ENCODE data around the gene RNF113B. TPM values are rescaled to one million over a fixed set of nuclear protein-coding genes. Genes with fewer than 3 reads are reported as not detected.

The RNF113B gene
- total and polyA plus RNA-seq, 2 experiments from 2014 or later: 0.19 TPM; not detected in 1

DNA sequence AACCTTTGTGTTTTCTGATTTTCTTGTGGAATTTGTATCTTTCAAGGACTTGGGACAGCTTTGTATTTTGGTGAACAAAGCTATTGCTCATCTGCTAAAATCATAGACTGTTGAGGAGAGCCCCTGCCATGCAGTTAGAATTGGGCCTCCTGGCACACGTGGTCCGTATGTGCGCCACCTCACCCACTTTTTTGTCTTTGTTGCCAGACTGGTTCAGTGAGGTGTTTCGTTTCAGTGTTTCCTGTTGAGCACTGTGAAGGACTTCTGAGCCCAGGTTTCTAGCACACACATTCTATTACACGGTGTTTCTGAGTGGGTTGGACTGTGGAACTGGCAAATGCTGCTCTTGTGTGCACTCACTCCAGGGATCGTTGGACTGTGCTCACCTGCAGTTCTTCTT is 37.6 kb upstream of the RNF113B start:
- H3K36me3 ChIP-seq (ENCODE audit: insufficient read depth): peaks cover 6% of the 10 kb centered on the region; the same call in 1 of the 2 replicates
- no peak for ATAC-seq
- peaks cover 73% of the 10 kb centered on the region for H3K79me2 ChIP-seq (replicated peaks; ENCODE audit: insufficient read depth)

More for the DNA sequence above, 37.6 kb upstream of the RNF113B start:
- Histone ChIP-seq H3K4me2 (no peak overlapping the region), H3K4me3 (no peak overlapping the region), H3K27ac (ENCODE audit: low read depth) (peak overlapping the region; percentile 55; the same call in 1 of the 2 replicates), H2AFZ (no peak overlapping the region), H3K4me1 (ENCODE audit: insufficient read depth) (peaks cover 14% of the 10 kb centered on the region), H3F3A (replicated peaks; ENCODE audit: low read depth) (0 out of 2 replicates have a peak, but pooled peaks cover 3% of the 10 kb centered on the region), H4K20me1 (replicated peaks; ENCODE audit: insufficient read depth) (no peaks in the 10 kb centered on the region; the same call in 1 of the 2 replicates), H3K9me2 (ENCODE audit: insufficient read depth) (no peaks in the 10 kb centered on the region), H3K27me3 (ENCODE audit: insufficient read depth) (no peaks in the 10 kb centered on the region)
- DNase-seq (ENCODE audit: low spot score): no peak
- H3K36me3 Mint-ChIP-seq (ENCODE audit: low read depth): peaks cover 41% of the 10 kb centered on the region
- H3K4me3 Mint-ChIP-seq: no peak overlapping the region
- H3K27me3 Mint-ChIP-seq (ENCODE audit: insufficient read depth, low read depth, poor library complexity): peaks cover 11% of the 10 kb centered on the region
- TF ChIP-seq ZNF114 (CRISPR knock-in tag; IDR thresholded peaks at IDR 0.05) (no peak), STAT1 (IDR thresholded peaks at IDR 0.05; ENCODE audit: unreplicated experiment) (no peak), EZH2 (IDR thresholded peaks at IDR 0.05; ENCODE audit: low read depth, unreplicated experiment) (no peak), EZH2phosphoT487 (IDR thresholded peaks at IDR 0.05; ENCODE audit: unreplicated experiment) (no peak), CREB1 (CRISPR knock-in tag; IDR thresholded peaks at IDR 0.05; ENCODE audit: low read depth) (no peak), NANOG (IDR thresholded peaks at IDR 0.05; ENCODE audit: borderline replicate concordance) (no peak), ZNF331 (CRISPR knock-in tag; IDR thresholded peaks at IDR 0.05; ENCODE audit: low read depth) (no peak), POLR2AphosphoS5 (IDR thresholded peaks at IDR 0.05; ENCODE audit: low read depth) (no peak)
- TF ChIP-seq, protein P1, sequence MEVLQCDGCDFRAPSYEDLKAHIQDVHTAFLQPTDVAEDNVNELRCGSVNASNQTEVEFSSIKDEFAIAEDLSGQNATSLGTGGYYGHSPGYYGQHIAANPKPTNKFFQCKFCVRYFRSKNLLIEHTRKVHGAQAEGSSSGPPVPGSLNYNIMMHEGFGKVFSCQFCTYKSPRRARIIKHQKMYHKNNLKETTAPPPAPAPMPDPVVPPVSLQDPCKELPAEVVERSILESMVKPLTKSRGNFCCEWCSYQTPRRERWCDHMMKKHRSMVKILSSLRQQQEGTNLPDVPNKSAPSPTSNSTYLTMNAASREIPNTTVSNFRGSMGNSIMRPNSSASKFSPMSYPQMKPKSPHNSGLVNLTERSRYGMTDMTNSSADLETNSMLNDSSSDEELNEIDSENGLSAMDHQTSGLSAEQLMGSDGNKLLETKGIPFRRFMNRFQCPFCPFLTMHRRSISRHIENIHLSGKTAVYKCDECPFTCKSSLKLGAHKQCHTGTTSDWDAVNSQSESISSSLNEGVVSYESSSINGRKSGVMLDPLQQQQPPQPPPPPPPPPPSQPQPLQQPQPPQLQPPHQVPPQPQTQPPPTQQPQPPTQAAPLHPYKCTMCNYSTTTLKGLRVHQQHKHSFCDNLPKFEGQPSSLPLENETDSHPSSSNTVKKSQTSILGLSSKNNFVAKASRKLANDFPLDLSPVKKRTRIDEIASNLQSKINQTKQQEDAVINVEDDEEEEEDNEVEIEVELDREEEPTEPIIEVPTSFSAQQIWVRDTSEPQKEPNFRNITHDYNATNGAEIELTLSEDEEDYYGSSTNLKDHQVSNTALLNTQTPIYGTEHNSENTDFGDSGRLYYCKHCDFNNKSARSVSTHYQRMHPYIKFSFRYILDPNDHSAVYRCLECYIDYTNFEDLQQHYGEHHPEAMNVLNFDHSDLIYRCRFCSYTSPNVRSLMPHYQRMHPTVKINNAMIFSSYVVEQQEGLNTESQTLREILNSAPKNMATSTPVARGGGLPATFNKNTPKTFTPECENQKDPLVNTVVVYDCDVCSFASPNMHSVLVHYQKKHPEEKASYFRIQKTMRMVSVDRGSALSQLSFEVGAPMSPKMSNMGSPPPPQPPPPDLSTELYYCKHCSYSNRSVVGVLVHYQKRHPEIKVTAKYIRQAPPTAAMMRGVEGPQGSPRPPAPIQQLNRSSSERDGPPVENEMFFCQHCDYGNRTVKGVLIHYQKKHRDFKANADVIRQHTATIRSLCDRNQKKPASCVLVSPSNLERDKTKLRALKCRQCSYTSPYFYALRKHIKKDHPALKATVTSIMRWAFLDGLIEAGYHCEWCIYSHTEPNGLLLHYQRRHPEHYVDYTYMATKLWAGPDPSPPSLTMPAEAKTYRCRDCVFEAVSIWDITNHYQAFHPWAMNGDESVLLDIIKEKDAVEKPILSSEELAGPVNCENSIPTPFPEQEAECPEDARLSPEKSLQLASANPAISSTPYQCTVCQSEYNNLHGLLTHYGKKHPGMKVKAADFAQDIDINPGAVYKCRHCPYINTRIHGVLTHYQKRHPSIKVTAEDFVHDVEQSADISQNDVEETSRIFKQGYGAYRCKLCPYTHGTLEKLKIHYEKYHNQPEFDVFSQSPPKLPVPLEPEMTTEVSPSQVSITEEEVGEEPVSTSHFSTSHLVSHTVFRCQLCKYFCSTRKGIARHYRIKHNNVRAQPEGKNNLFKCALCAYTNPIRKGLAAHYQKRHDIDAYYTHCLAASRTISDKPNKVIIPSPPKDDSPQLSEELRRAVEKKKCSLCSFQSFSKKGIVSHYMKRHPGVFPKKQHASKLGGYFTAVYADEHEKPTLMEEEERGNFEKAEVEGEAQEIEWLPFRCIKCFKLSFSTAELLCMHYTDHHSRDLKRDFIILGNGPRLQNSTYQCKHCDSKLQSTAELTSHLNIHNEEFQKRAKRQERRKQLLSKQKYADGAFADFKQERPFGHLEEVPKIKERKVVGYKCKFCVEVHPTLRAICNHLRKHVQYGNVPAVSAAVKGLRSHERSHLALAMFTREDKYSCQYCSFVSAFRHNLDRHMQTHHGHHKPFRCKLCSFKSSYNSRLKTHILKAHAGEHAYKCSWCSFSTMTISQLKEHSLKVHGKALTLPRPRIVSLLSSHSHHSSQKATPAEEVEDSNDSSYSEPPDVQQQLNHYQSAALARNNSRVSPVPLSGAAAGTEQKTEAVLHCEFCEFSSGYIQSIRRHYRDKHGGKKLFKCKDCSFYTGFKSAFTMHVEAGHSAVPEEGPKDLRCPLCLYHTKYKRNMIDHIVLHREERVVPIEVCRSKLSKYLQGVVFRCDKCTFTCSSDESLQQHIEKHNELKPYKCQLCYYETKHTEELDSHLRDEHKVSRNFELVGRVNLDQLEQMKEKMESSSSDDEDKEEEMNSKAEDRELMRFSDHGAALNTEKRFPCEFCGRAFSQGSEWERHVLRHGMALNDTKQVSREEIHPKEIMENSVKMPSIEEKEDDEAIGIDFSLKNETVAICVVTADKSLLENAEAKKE (CRISPR knock-in tag; IDR thresholded peaks at IDR 0.05): no peak
- TF ChIP-seq, protein P2, sequence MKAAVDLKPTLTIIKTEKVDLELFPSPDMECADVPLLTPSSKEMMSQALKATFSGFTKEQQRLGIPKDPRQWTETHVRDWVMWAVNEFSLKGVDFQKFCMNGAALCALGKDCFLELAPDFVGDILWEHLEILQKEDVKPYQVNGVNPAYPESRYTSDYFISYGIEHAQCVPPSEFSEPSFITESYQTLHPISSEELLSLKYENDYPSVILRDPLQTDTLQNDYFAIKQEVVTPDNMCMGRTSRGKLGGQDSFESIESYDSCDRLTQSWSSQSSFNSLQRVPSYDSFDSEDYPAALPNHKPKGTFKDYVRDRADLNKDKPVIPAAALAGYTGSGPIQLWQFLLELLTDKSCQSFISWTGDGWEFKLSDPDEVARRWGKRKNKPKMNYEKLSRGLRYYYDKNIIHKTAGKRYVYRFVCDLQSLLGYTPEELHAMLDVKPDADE (IDR thresholded peaks at IDR 0.05): no peak
- TF ChIP-seq, protein P3, sequence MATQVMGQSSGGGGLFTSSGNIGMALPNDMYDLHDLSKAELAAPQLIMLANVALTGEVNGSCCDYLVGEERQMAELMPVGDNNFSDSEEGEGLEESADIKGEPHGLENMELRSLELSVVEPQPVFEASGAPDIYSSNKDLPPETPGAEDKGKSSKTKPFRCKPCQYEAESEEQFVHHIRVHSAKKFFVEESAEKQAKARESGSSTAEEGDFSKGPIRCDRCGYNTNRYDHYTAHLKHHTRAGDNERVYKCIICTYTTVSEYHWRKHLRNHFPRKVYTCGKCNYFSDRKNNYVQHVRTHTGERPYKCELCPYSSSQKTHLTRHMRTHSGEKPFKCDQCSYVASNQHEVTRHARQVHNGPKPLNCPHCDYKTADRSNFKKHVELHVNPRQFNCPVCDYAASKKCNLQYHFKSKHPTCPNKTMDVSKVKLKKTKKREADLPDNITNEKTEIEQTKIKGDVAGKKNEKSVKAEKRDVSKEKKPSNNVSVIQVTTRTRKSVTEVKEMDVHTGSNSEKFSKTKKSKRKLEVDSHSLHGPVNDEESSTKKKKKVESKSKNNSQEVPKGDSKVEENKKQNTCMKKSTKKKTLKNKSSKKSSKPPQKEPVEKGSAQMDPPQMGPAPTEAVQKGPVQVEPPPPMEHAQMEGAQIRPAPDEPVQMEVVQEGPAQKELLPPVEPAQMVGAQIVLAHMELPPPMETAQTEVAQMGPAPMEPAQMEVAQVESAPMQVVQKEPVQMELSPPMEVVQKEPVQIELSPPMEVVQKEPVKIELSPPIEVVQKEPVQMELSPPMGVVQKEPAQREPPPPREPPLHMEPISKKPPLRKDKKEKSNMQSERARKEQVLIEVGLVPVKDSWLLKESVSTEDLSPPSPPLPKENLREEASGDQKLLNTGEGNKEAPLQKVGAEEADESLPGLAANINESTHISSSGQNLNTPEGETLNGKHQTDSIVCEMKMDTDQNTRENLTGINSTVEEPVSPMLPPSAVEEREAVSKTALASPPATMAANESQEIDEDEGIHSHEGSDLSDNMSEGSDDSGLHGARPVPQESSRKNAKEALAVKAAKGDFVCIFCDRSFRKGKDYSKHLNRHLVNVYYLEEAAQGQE (IDR thresholded peaks at IDR 0.05; ENCODE audit: unreplicated experiment): no peak
- peaks cover 37% of the 10 kb centered on the region for H3K4me1 Mint-ChIP-seq
- no peak overlapping the region for H3K27ac Mint-ChIP-seq
- peaks cover 26% of the 10 kb centered on the region for H3K9me3 Mint-ChIP-seq
